ENCODE results near the gene PPP1R26. TPM values are rescaled to one million over a fixed set of nuclear protein-coding genes. Genes with fewer than 3 reads are reported as not detected.

PPP1R26 gene
- polyA plus RNA-seq, 1 donor from 2014 or later, result 20.1 TPM

DNA sequence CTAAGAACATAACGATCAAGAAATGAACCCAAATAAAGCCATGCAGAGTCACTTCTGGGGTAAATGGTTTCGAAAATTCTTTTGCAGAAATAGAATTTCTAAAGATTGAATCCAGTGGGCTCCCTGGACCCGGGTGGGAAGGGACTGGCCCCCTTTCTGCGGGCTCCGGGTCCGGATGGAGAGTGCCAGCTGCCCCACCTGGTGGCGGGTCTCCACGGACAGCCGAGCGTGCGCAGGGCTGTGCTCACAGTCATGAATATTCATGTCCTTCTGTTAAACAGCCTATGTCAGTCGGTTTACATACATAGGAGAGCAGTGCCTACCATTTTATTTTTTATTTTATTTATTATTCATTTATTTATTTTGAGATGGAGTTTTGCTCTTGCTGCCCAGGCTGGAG lies 4.7 kb upstream of the PPP1R26 start:
- H3K9ac ChIP-seq (ENCODE audit: low read length), result no peak overlapping the region
- H3K9me3 ChIP-seq (ENCODE audit: low read length), result no peaks in the 10 kb centered on the region
- H3F3A ChIP-seq (ENCODE audit: insufficient read depth, low read length, poor library complexity, severe bottlenecking), result no peaks in the 10 kb centered on the region
- H3K27ac ChIP-seq (ENCODE audit: low read length), result no peak overlapping the region
- no peaks in the 10 kb centered on the region for H4K20me1 ChIP-seq (ENCODE audit: insufficient read depth)
- H3K4me2 ChIP-seq (ENCODE audit: low read length), result no peak overlapping the region
- no peak overlapping the region for H2AFZ ChIP-seq (ENCODE audit: low read depth, low read length)
- TF ChIP-seq TAF1 (IDR thresholded peaks at IDR 0.05; ENCODE audit: low read depth) (no peak), SMC3 (conservative IDR thresholded peaks at IDR 0.05; ENCODE audit: poor library complexity) (peak; percentile 68), RAD21 (conservative IDR thresholded peaks at IDR 0.05) (peak; percentile 56)
- TF ChIP-seq, protein P1, sequence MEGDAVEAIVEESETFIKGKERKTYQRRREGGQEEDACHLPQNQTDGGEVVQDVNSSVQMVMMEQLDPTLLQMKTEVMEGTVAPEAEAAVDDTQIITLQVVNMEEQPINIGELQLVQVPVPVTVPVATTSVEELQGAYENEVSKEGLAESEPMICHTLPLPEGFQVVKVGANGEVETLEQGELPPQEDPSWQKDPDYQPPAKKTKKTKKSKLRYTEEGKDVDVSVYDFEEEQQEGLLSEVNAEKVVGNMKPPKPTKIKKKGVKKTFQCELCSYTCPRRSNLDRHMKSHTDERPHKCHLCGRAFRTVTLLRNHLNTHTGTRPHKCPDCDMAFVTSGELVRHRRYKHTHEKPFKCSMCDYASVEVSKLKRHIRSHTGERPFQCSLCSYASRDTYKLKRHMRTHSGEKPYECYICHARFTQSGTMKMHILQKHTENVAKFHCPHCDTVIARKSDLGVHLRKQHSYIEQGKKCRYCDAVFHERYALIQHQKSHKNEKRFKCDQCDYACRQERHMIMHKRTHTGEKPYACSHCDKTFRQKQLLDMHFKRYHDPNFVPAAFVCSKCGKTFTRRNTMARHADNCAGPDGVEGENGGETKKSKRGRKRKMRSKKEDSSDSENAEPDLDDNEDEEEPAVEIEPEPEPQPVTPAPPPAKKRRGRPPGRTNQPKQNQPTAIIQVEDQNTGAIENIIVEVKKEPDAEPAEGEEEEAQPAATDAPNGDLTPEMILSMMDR (IDR thresholded peaks at IDR 0.05; ENCODE audit: poor library complexity, severe bottlenecking), result peak; percentile 67
- no peaks in the 10 kb centered on the region for H3K36me3 ChIP-seq (ENCODE audit: insufficient read depth, low read length)
- H3K79me2 ChIP-seq (replicated peaks; ENCODE audit: insufficient read depth, low read length), result no peaks in the 10 kb centered on the region
- no peaks in the 10 kb centered on the region for H3K9me2 ChIP-seq (ENCODE audit: insufficient read depth, low read length)
- H3K4me3 ChIP-seq (ENCODE audit: low read length), result no peak overlapping the region
- H3K27me3 ChIP-seq (ENCODE audit: insufficient read depth, low read depth, low read length), result no peaks in the 10 kb centered on the region

DNA sequence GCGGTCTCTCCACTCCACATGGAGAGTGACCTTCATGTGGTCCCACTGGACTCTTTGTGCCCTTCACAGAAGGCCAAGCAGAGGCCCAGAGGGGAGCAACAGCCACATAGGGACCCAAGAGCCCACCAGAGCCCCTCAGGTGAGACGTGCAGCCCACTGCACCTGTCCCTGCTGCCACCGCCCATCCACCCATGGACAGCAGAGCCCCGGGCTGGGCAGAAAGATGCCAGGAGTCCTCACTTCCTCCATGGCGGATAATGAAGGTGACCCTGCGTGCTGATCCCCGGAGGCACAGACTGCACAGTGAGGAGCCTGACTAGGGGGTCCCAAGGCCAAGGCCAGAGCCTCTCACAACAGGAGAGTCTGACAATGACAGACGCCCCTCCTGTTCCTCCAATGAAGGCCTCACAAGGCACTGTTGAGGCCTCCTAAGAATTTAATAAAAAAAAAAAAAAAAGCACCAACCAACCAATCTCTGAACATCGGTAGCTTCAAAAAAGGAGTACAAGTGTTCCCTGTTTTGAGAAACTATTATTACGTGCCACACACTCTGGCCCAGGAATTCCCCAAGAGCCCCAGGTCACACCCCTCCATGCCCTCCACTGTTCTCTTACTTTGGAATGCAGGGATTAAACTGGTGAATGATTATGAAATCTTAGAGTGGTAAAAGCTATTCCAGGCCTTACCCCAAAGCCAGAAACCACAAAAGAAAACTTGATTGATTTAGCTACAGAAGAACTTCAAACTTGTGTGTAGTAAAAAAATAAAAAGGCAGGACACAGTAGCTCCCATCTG lies 2.8 kb upstream of the PPP1R26 start:
- no peaks in the 10 kb centered on the region for H3K79me2 ChIP-seq (replicated peaks; ENCODE audit: insufficient read depth, low read length)
- no peak for TF ChIP-seq RAD21 (conservative IDR thresholded peaks at IDR 0.05)
- TF ChIP-seq SMC3 (conservative IDR thresholded peaks at IDR 0.05; ENCODE audit: poor library complexity), result no peak
- TF ChIP-seq, protein P2, sequence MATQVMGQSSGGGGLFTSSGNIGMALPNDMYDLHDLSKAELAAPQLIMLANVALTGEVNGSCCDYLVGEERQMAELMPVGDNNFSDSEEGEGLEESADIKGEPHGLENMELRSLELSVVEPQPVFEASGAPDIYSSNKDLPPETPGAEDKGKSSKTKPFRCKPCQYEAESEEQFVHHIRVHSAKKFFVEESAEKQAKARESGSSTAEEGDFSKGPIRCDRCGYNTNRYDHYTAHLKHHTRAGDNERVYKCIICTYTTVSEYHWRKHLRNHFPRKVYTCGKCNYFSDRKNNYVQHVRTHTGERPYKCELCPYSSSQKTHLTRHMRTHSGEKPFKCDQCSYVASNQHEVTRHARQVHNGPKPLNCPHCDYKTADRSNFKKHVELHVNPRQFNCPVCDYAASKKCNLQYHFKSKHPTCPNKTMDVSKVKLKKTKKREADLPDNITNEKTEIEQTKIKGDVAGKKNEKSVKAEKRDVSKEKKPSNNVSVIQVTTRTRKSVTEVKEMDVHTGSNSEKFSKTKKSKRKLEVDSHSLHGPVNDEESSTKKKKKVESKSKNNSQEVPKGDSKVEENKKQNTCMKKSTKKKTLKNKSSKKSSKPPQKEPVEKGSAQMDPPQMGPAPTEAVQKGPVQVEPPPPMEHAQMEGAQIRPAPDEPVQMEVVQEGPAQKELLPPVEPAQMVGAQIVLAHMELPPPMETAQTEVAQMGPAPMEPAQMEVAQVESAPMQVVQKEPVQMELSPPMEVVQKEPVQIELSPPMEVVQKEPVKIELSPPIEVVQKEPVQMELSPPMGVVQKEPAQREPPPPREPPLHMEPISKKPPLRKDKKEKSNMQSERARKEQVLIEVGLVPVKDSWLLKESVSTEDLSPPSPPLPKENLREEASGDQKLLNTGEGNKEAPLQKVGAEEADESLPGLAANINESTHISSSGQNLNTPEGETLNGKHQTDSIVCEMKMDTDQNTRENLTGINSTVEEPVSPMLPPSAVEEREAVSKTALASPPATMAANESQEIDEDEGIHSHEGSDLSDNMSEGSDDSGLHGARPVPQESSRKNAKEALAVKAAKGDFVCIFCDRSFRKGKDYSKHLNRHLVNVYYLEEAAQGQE (IDR thresholded peaks at IDR 0.05; ENCODE audit: borderline replicate concordance), result no peak
- TF ChIP-seq EZH2 (IDR thresholded peaks at IDR 0.05; ENCODE audit: borderline replicate concordance, insufficient read depth, low read length, poor library complexity, severe bottlenecking), result no peak
- TF ChIP-seq, protein P1 (IDR thresholded peaks at IDR 0.05; ENCODE audit: poor library complexity, severe bottlenecking), result no peak
- TF ChIP-seq MXI1 (conservative IDR thresholded peaks at IDR 0.05; ENCODE audit: poor library complexity, severe bottlenecking), result no peak
- TF ChIP-seq EP300 (conservative IDR thresholded peaks at IDR 0.05; ENCODE audit: poor library complexity, severe bottlenecking), result no peak
- no peak for TF ChIP-seq TAF1 (IDR thresholded peaks at IDR 0.05; ENCODE audit: low read depth)
- TF ChIP-seq POLR2AphosphoS5 (IDR thresholded peaks at IDR 0.05), result no peak
- no peaks in the 10 kb centered on the region for H3F3A ChIP-seq (ENCODE audit: insufficient read depth, low read length, poor library complexity, severe bottlenecking)
- H3K4me3 ChIP-seq (ENCODE audit: low read length), result no peak overlapping the region
- no peaks in the 10 kb centered on the region for H3K9me2 ChIP-seq (ENCODE audit: insufficient read depth, low read length)
- H3K36me3 ChIP-seq (ENCODE audit: insufficient read depth, low read length), result no peaks in the 10 kb centered on the region
- no peak overlapping the region for H2AFZ ChIP-seq (ENCODE audit: low read depth, low read length)
- H4K20me1 ChIP-seq (ENCODE audit: insufficient read depth), result no peaks in the 10 kb centered on the region
- H3K9me3 ChIP-seq (ENCODE audit: low read length), result no peaks in the 10 kb centered on the region
- no peaks in the 10 kb centered on the region for H3K27me3 ChIP-seq (ENCODE audit: insufficient read depth, low read depth, low read length)
- no peak overlapping the region for H3K4me2 ChIP-seq (ENCODE audit: low read length)
- no peak overlapping the region for H3K9ac ChIP-seq (ENCODE audit: low read length)
- no peak overlapping the region for H3K27ac ChIP-seq (ENCODE audit: low read length)
